SJCRH30 (cell line): ENCODE measurements around the gene FILIP1. TPM values are rescaled to one million over a fixed set of nuclear protein-coding genes. Genes with fewer than 3 reads are reported as not detected.

Experiments used
- DNase-seq, 2 experiments: peaks; one replicate each; pipeline ENCODE4 v3.0.0-alpha.2; 2015 to 2020
- H3K27ac ChIP-seq: fragments of 250-450 bp; sonication (Bioruptor Pico); 2 replicates; pipeline ENCODE4 v1.5.1; 2020; ENCODE audit warnings: mild to moderate bottlenecking, moderate library complexity
- H3K27me3 ChIP-seq: fragments of 250-450 bp; sonication (Bioruptor Pico); 2 replicates; pipeline ENCODE4 v1.5.1; 2020; ENCODE audit warnings: mild to moderate bottlenecking, moderate library complexity
- H3K36me3 ChIP-seq: fragments of 250-450 bp; sonication (Bioruptor Pico); 2 replicates; pipeline ENCODE4 v1.5.1; 2020; ENCODE audit warnings: mild to moderate bottlenecking, moderate library complexity
- H3K4me1 ChIP-seq: fragments of 250-450 bp; sonication (Bioruptor Pico); 2 replicates; pipeline ENCODE4 v1.5.1; 2020; ENCODE audit warnings: mild to moderate bottlenecking, moderate library complexity
- H3K4me3 ChIP-seq: fragments of 250-450 bp; sonication (Bioruptor Pico); 2 replicates; pipeline ENCODE4 v1.5.1; 2020; ENCODE audit warnings: mild to moderate bottlenecking, moderate library complexity
- H3K9me3 ChIP-seq: fragments of 250-450 bp; sonication (Bioruptor Pico); replicated peaks from 2 replicates; pipeline ENCODE4 v1.5.1; 2020; ENCODE audit warnings: mild to moderate bottlenecking, moderate library complexity
- total RNA-seq: library from RNA; depleted of rRNA; stranded (reverse); fragments of >200 nt; shearing (Covaris generic); gene quantifications from 2 replicates; pipeline ENCODE4 v1.2.3, GENCODE V29; 2014

FILIP1 gene
- total RNA-seq, 1 experiment from 2014 or later: 0.08 TPM

- no peak overlapping the region for H3K4me3 ChIP-seq
Measured at GRCh38 chr6:75484535-75484934, 9.1 kb downstream of the FILIP1 start.

DNA sequence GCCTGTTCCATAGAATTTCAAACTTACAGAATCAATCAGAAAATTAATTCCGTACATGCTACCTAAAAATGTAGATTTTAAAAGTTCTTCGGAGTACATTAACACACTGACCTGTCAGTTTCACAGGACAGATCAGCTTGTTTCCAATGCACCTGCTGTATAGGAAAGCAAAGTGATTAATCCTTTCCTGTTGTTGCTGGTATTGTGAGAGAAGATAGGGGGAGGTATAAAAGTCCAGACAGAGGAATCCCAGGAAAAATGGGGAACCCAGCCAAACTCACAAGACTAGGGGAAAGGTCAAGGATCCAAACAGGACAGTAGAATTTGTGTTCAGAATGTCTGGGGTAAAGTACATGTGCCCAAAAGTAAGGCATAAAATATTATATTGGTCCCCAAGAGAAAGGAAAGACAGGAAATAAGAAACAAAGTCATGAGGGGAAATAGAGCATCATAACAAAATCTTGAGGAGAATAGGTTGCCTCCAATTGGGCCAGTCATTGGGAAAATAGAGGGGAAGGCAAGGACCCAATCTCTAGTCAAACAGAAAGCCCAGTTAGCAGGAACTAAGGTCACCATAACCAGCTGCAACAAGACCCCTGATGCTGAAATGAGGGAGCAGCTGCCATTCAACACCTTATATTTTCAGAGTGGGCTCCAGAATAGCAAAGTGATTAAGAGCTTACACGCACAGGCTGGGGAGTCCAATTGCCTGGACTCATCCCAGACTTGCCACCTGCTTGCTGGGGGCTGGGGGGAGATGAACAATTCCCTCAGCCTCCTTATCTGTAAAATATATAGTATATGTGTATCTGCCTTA, 10.3 kb downstream of the FILIP1 start:
- peak; percentile 15 to 56 for DNase-seq
- H3K27me3 ChIP-seq: no peaks in the 10 kb centered on the region
- H3K27ac ChIP-seq: no peak overlapping the region
- H3K9me3 ChIP-seq: no peaks in the 10 kb centered on the region
- H3K4me3 ChIP-seq: no peak overlapping the region
- H3K4me1 ChIP-seq: peaks cover 27% of the 10 kb centered on the region
- H3K36me3 ChIP-seq: no peaks in the 10 kb centered on the region

More at GRCh38 chr6:75484535-75484934, 9.1 kb downstream of the FILIP1 start:
- no peak overlapping the region for H3K27ac ChIP-seq
- peaks cover 27% of the 10 kb centered on the region for H3K4me1 ChIP-seq
- no peaks in the 10 kb centered on the region for H3K36me3 ChIP-seq
- no peak for DNase-seq
- H3K9me3 ChIP-seq: no peaks in the 10 kb centered on the region
- no peaks in the 10 kb centered on the region for H3K27me3 ChIP-seq

- Histone ChIP-seq H3K27ac (peak overlapping the region; percentile 16; the same call in 1 of the 2 replicates), H3K36me3 (no peaks in the 10 kb centered on the region), H3K4me3 (no peak overlapping the region), H3K27me3 (no peaks in the 10 kb centered on the region), H3K9me3 (no peaks in the 10 kb centered on the region), H3K4me1 (peaks cover 27% of the 10 kb centered on the region)
- DNase-seq: peak in 1 of 2 experiments; percentile 22
Measured at GRCh38 chr6:75481936-75482593, 11.5 kb downstream of the FILIP1 start.

GRCh38 chr6:75481394-75481793, 12.2 kb downstream of the FILIP1 start:
- no peak overlapping the region for H3K4me3 ChIP-seq
- H3K9me3 ChIP-seq: no peaks in the 10 kb centered on the region
- H3K27ac ChIP-seq: peak overlapping the region; percentile 16; the same call in 1 of the 2 replicates
- H3K4me1 ChIP-seq: peaks cover 27% of the 10 kb centered on the region
- peak; percentile 15 to 34 for DNase-seq
- H3K36me3 ChIP-seq: no peaks in the 10 kb centered on the region
- H3K27me3 ChIP-seq: no peaks in the 10 kb centered on the region

- no peak overlapping the region for H3K4me3 ChIP-seq
- H3K9me3 ChIP-seq: no peaks in the 10 kb centered on the region
- DNase-seq: no peak
- H3K27me3 ChIP-seq: no peaks in the 10 kb centered on the region
- peaks cover 27% of the 10 kb centered on the region for H3K4me1 ChIP-seq
- no peaks in the 10 kb centered on the region for H3K36me3 ChIP-seq
- no peak overlapping the region for H3K27ac ChIP-seq
Measured at GRCh38 chr6:75480425-75480824, 13.2 kb downstream of the FILIP1 start.

DNA sequence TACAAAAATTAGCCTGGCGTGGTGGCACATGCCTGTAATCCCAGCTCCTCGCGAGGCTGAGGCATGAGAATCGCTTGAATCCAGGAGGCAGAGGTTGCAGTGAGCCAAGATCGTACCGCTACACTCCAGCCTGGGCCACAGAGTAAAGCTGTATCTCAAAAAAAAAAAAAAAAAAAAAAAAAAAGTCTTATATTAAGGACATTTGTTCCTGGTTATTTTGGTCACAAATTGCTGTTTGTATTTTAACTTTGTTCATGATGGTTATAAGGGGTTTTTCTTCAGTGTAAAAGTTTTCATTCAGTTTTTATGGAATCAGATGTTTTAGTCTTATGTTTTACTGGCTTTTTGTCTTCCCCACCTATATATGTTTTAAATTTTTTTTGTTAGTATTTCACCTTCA, 13.9 kb downstream of the FILIP1 start:
- no peak overlapping the region for H3K27ac ChIP-seq
- DNase-seq: no peak
- H3K4me1 ChIP-seq: peaks cover 27% of the 10 kb centered on the region
- no peak overlapping the region for H3K4me3 ChIP-seq
- H3K9me3 ChIP-seq: no peaks in the 10 kb centered on the region
- no peaks in the 10 kb centered on the region for H3K27me3 ChIP-seq
- no peaks in the 10 kb centered on the region for H3K36me3 ChIP-seq

DNA sequence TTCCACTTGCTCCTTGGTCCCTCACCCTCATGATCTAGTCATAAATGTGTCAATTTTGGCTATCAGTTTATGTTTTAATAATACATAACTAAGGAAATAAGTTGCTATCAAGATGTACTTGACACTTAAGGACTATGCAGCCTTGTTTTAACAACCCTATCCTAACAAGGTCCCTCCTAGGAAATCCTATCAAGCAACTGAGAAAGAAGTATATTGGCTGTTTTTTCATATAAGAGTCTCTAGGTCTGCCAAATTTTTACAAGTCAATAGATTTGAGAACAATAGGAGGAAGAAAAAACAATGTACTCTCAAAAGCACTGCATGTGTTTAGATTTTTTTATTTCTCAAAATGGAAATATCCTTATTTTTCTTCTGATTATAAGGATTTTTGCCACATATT, 14.7 kb downstream of the FILIP1 start:
- DNase-seq: no peak

DNA sequence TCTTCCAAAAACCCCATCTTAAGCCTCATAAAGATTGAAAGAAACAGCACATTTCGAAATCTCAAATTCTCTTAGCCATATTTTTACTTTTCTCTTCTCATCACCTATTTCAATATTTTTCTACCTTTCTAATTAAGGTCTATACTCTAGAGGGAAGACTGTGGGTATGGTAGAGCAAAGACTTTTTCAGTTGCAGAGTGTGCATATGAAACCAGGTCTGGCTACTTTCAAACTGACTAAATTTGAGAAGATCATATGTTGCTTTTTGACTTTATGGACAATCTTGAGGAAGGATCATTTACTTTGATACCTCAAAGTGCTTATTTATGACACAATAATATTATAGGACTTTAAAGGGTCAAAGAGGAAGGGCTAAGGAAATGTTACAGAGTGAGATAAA, 20.7 kb downstream of the FILIP1 start:
- no peak for DNase-seq
- no peaks in the 10 kb centered on the region for H3K9me3 ChIP-seq
- no peak overlapping the region for H3K27ac ChIP-seq
- no peaks in the 10 kb centered on the region for H3K27me3 ChIP-seq
- H3K4me3 ChIP-seq: no peak overlapping the region
- no peaks in the 10 kb centered on the region for H3K36me3 ChIP-seq
- H3K4me1 ChIP-seq: no peaks in the 10 kb centered on the region

More for the DNA sequence above, 14.7 kb downstream of the FILIP1 start:
- no peaks in the 10 kb centered on the region for H3K9me3 ChIP-seq
- H3K36me3 ChIP-seq: no peaks in the 10 kb centered on the region
- H3K4me1 ChIP-seq: peaks cover 27% of the 10 kb centered on the region
- no peak overlapping the region for H3K27ac ChIP-seq
- H3K4me3 ChIP-seq: no peak overlapping the region
- no peaks in the 10 kb centered on the region for H3K27me3 ChIP-seq

DNA sequence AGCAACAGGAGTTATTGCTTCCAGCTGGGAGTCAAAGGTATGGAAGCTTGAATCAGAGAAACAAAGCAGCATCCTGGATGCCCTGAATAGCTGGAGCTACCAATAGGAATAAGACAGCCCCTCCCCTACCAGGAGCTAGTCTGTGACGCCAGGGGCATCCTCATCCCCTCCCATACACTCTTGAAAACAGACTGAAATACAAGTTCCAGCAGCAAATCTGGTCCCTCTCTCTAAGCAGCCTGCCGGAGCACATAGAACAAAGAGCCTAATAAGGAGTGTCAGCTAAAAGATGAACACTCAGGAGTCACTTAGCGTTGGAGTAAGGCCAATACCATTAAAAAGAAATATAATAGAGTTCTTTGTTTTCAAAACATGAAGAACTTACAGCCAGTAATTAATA, 25.6 kb downstream of the FILIP1 start:
- no peak overlapping the region for H3K4me3 ChIP-seq
- H3K4me1 ChIP-seq: no peaks in the 10 kb centered on the region
- no peak overlapping the region for H3K27ac ChIP-seq
- no peaks in the 10 kb centered on the region for H3K9me3 ChIP-seq
- H3K36me3 ChIP-seq: no peaks in the 10 kb centered on the region
- H3K27me3 ChIP-seq: no peaks in the 10 kb centered on the region
- no peak for DNase-seq

DNA sequence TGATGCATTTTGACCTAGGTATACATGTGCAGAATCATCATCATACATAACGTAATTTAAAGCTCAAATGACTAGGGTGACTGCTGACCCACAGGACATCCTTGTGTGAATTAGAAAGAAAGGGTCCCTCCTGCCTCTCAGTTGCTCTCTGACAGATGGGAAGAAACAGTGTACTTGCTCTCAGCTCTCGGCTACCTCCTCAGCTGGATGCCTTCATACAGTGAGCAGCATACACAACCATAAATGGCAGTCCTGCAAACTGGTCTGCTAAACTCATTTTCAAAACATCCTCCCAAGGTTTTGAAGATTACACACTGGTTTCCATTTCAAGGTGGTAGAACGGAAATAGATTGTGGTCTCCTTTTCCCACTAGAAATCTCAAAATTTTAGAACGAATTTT, 26.3 kb downstream of the FILIP1 start:
- no peak for DNase-seq
- H3K27ac ChIP-seq: no peak overlapping the region
- no peaks in the 10 kb centered on the region for H3K27me3 ChIP-seq
- H3K4me3 ChIP-seq: no peak overlapping the region
- H3K4me1 ChIP-seq: no peaks in the 10 kb centered on the region
- no peaks in the 10 kb centered on the region for H3K9me3 ChIP-seq
- no peaks in the 10 kb centered on the region for H3K36me3 ChIP-seq

GRCh38 chr6:75466636-75467035, 27.0 kb downstream of the FILIP1 start:
- no peaks in the 10 kb centered on the region for H3K27me3 ChIP-seq
- H3K27ac ChIP-seq: no peak overlapping the region
- no peaks in the 10 kb centered on the region for H3K36me3 ChIP-seq
- no peak overlapping the region for H3K4me3 ChIP-seq
- H3K4me1 ChIP-seq: no peaks in the 10 kb centered on the region
- DNase-seq: no peak
- no peaks in the 10 kb centered on the region for H3K9me3 ChIP-seq

DNA sequence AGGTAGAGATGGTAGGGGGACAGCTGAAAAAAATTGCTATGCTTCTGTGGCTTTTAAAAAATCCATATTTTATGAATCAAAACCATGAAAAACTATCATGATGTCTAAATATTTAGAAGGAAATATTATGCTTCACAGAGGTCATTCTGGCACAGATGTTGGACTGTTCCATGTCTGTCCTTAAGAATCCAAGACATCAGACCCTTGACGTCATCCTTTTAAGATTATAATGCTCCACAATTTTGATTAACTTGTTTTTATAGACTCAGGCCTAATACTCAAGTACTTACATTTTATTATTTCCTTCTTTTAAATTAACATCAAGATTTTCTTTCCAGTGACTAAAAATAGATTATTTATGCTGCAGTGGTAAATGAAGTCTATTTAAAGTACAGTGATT, 29.7 kb downstream of the FILIP1 start:
- H3K4me3 ChIP-seq: no peak overlapping the region

GRCh38 chr6:75463061-75463460, 30.5 kb downstream of the FILIP1 start:
- DNase-seq: no peak
- H3K27ac ChIP-seq: no peak overlapping the region
- no peaks in the 10 kb centered on the region for H3K4me1 ChIP-seq
- H3K4me3 ChIP-seq: no peak overlapping the region
- H3K27me3 ChIP-seq: no peaks in the 10 kb centered on the region
- H3K36me3 ChIP-seq: no peaks in the 10 kb centered on the region
- H3K9me3 ChIP-seq: no peaks in the 10 kb centered on the region

More for the DNA sequence above, 29.7 kb downstream of the FILIP1 start:
- Histone ChIP-seq H3K36me3 (no peaks in the 10 kb centered on the region), H3K9me3 (no peaks in the 10 kb centered on the region), H3K4me1 (no peaks in the 10 kb centered on the region), H3K27ac (no peak overlapping the region), H3K27me3 (no peaks in the 10 kb centered on the region)
- DNase-seq: no peak

- DNase-seq: no peak
- Histone ChIP-seq H3K27me3 (no peaks in the 10 kb centered on the region), H3K36me3 (no peaks in the 10 kb centered on the region), H3K4me3 (no peak overlapping the region), H3K27ac (no peak overlapping the region), H3K4me1 (no peaks in the 10 kb centered on the region), H3K9me3 (no peaks in the 10 kb centered on the region)
Measured at GRCh38 chr6:75460681-75461080, 32.9 kb downstream of the FILIP1 start.

DNA sequence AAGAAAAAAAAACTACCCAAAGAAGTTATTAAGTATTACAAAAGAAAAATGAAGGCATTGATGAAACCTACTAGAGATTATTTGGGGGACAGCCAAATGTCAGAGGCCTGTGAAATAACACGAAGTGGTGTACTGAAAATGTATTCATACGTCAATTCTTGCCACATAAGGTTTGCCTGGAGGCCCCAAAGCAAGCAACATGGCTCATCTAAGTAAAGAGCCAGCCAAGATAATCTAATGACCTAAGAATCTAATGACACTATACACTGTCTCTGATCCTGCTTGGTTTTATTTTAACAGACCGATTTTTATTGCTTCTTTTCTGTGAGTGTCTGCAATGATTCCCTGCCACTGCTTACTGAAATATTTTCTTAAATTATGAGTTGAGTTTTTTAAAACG, 34.7 kb downstream of the FILIP1 start:
- H3K27me3 ChIP-seq: no peaks in the 10 kb centered on the region
- no peak overlapping the region for H3K4me3 ChIP-seq
- no peaks in the 10 kb centered on the region for H3K36me3 ChIP-seq
- DNase-seq: no peak
- H3K4me1 ChIP-seq: no peaks in the 10 kb centered on the region
- no peaks in the 10 kb centered on the region for H3K9me3 ChIP-seq
- H3K27ac ChIP-seq: no peak overlapping the region
